HepG2 (cell line): Measurements from ENCODE around the gene CCDC142. TPM values are rescaled to one million over a fixed set of nuclear protein-coding genes. Genes with fewer than 3 reads are reported as not detected.

Experiments
- ATAC-seq: fragments of 200-7000 bp; cut with Tn5 transposase; 3 replicates; pipeline ENCODE4 v1.9.1; 2020; ENCODE audit warnings: mild to moderate bottlenecking, moderate library complexity
- BruUV-seq: library from RNA; stranded (reverse); fragments of 400-500 nt; replicated peaks from 2 replicates; lab custom pipeline; 2021; lab: Mats Ljungman, UMichigan
- CTCF ChIA-PET: fragments of 300-600 bp; formaldehyde crosslinking; extraction: SDS; loops from one replicate; lab custom pipeline; 2021; ENCODE audit warnings: low total read pairs, inconsistent platforms, low intra/inter-chr PET ratio; lab: Yijun Ruan, JAX
- POLR2A ChIA-PET: fragments of 350-600 bp; sonication (Branson Sonifier 250); formaldehyde crosslinking; loops from one replicate; lab custom pipeline; 2020; ENCODE audit warnings: antibody characterized with exemption, inconsistent platforms; lab: Yijun Ruan, JAX
- DNase-seq: peaks from one replicate; pipeline ENCODE4 v3.0.0-alpha.2; 2015; ENCODE audit warnings: low spot score
- FAIRE-seq: peaks from 3 replicates; lab custom pipeline; 2011; peaks lifted over from hg19 to GRCh38; lab: Jason Lieb, UNC
- H2AFZ ChIP-seq: one replicate; pipeline ENCODE4 v1.6.1; 2011; ENCODE audit warnings: low read length, inconsistent platforms
- H3K27ac ChIP-seq: fragments of 300-600 bp; 3 replicates; pipeline ENCODE4 v1.8.0; 2011; ENCODE audit warnings: mixed run types, mild to moderate bottlenecking, mixed read lengths, low read length, inconsistent platforms; ENCODE audit not compliant: insufficient read depth; ENCODE audit errors: extremely low read length
- H3K27me3 ChIP-seq, 2 experiments: fragments of 200-600 bp in 1 of 2; 2 replicates in 1 of 2; 3 replicates in 1 of 2; pipeline versions ENCODE4 v1.6.0 to v1.8.0; 2011; ENCODE audit warnings: low read length in 2 of 2, mild to moderate bottlenecking in 2 of 2, moderate library complexity in 2 of 2, inconsistent platforms in 1 of 2; ENCODE audit not compliant: insufficient read depth in 2 of 2, control insufficient read depth in 1 of 2
- H3K36me3 ChIP-seq, 2 experiments: fragments of 200-600 bp in 1 of 2; replicated peaks in 1 of 2; 2 replicates in 1 of 2; 3 replicates in 1 of 2; pipeline versions ENCODE4 v1.5.1 to v1.8.0; 2011; ENCODE audit warnings: low read length in 2 of 2, inconsistent platforms in 1 of 2; ENCODE audit not compliant: insufficient read depth in 2 of 2, control insufficient read depth in 1 of 2
- H3K4me1 ChIP-seq: 2 replicates; pipeline ENCODE4 v1.5.1; 2012; ENCODE audit warnings: low read length, inconsistent platforms; ENCODE audit not compliant: insufficient read depth
- H3K4me2 ChIP-seq: 2 replicates; pipeline ENCODE4 v1.6.0; 2011; ENCODE audit warnings: low read depth, low read length, inconsistent platforms
- H3K4me3 ChIP-seq, 3 experiments: fragments of 200-600 bp in 1 of 3; sonication (generic), shearing (Covaris generic) in 1 of 3; replicated peaks in 1 of 3; 2 replicates each; pipeline ENCODE4 v1.5.1; 2011 to 2016; ENCODE audit warnings: low read length in 3 of 3, inconsistent platforms in 2 of 3, low read depth in 2 of 3, mild to moderate bottlenecking in 2 of 3, control low read depth in 1 of 3, mixed read lengths in 1 of 3; ENCODE audit not compliant: insufficient read depth in 1 of 3
- H3K79me2 ChIP-seq: one replicate; pipeline ENCODE4 v1.6.1; 2011; ENCODE audit warnings: low read length, inconsistent platforms; ENCODE audit not compliant: insufficient read depth
- H3K9ac ChIP-seq: 2 replicates; pipeline ENCODE4 v1.6.0; 2011; ENCODE audit warnings: mild to moderate bottlenecking, low read depth, low read length, inconsistent platforms; ENCODE audit not compliant: insufficient read depth
- H3K9me3 ChIP-seq: 2 replicates; pipeline ENCODE4 v1.5.1; 2012; ENCODE audit warnings: mild to moderate bottlenecking, low read length
- H4K20me1 ChIP-seq: 2 replicates; pipeline ENCODE4 v1.6.0; 2011; ENCODE audit warnings: inconsistent platforms, mild to moderate bottlenecking, low read length, moderate library complexity; ENCODE audit not compliant: insufficient read depth
- ARHGAP35 ChIP-seq: sonication (generic); formaldehyde crosslinking; IDR thresholded peaks from 2 replicates; pipeline ENCODE4 v1.9.0; 2022; ENCODE audit warnings: mild to moderate bottlenecking, inconsistent platforms, moderate library complexity, missing genetic modification reagents, borderline replicate concordance
- ATF1 ChIP-seq: IDR thresholded peaks from 2 replicates; pipeline ENCODE4 v1.6.1; 2016; ENCODE audit warnings: mild to moderate bottlenecking, control low read depth
- EHMT2 ChIP-seq: fragments of 200-600 bp; sonication (generic); IDR thresholded peaks from 2 replicates; pipeline ENCODE4 v1.7.0; 2017; ENCODE audit warnings: antibody characterized with exemption, low read depth, low read length, borderline replicate concordance
- HMG20B ChIP-seq: conservative IDR thresholded peaks from 2 replicates; pipeline ENCODE4 v1.6.1; 2016; ENCODE audit warnings: missing genetic modification reagents, missing compliant biosample characterization
- HNRNPLL ChIP-seq: fragments of 200-400 bp; formaldehyde crosslinking; IDR thresholded peaks from 2 replicates; pipeline ENCODE4 v1.6.1; 2017; ENCODE audit warnings: mild to moderate bottlenecking, low read depth, low read length; ENCODE audit not compliant: poor library complexity, severe bottlenecking
- ISL2 ChIP-seq: sonication (generic); formaldehyde crosslinking; IDR thresholded peaks from 2 replicates; pipeline ENCODE4 v1.5.0; 2020; ENCODE audit warnings: missing genetic modification reagents
- MTF1 ChIP-seq: sonication (generic); formaldehyde crosslinking; IDR thresholded peaks from 2 replicates; pipeline ENCODE4 v1.5.0; 2020; ENCODE audit warnings: missing genetic modification reagents
- MTF2 ChIP-seq: sonication (generic); formaldehyde crosslinking; IDR thresholded peaks from 2 replicates; pipeline ENCODE4 v1.5.0; 2020; ENCODE audit warnings: missing genetic modification reagents, borderline replicate concordance
- PRMT3 ChIP-seq: sonication (generic); formaldehyde crosslinking; IDR thresholded peaks from 2 replicates; pipeline ENCODE4 v1.8.1; 2022; ENCODE audit warnings: low read depth, mild to moderate bottlenecking, moderate library complexity, missing genetic modification reagents, borderline replicate concordance
- RBM39 ChIP-seq: fragments of 200-400 bp; formaldehyde crosslinking; IDR thresholded peaks from one replicate; pipeline ENCODE4 v1.6.1; 2018; ENCODE audit warnings: antibody characterized with exemption, mild to moderate bottlenecking, low read depth, low read length; ENCODE audit not compliant: poor library complexity, severe bottlenecking
- RCOR2 ChIP-seq: IDR thresholded peaks from 2 replicates; pipeline ENCODE4 v1.6.1; 2016; ENCODE audit warnings: missing biosample characterization, missing genetic modification reagents
- RFX3 ChIP-seq: IDR thresholded peaks from 2 replicates; pipeline ENCODE4 v1.6.1; 2016; ENCODE audit warnings: missing biosample characterization, missing genetic modification reagents
- ZMYM2 ChIP-seq: sonication (generic); formaldehyde crosslinking; IDR thresholded peaks from 2 replicates; pipeline ENCODE4 v1.8.0; 2022; ENCODE audit warnings: mild to moderate bottlenecking, missing genetic modification reagents
- ZNF136 ChIP-seq: sonication (generic); formaldehyde crosslinking; IDR thresholded peaks from 2 replicates; pipeline ENCODE4 v1.8.1; 2022; ENCODE audit warnings: low read depth, mild to moderate bottlenecking, moderate library complexity, missing genetic modification reagents
- ZNF230 ChIP-seq: sonication (generic); formaldehyde crosslinking; IDR thresholded peaks from 2 replicates; pipeline ENCODE4 v1.4.0; 2020; ENCODE audit warnings: mild to moderate bottlenecking, missing genetic modification reagents
- ZNF335 ChIP-seq: sonication (generic); formaldehyde crosslinking; IDR thresholded peaks from 2 replicates; pipeline ENCODE4 v1.4.0; 2020; ENCODE audit warnings: missing genetic modification reagents
- ZSCAN30 ChIP-seq: sonication (generic); formaldehyde crosslinking; IDR thresholded peaks from 2 replicates; pipeline ENCODE4 v1.5.0; 2020; ENCODE audit warnings: mild to moderate bottlenecking, missing genetic modification reagents
- WGBS: methylation state at CpG from one replicate; pipeline ENCODE4 v1.1.6; 2017; ENCODE audit warnings: low lambda C conversion rate; 5-methylcytosine and 5-hydroxymethylcytosine counted together
- in situ Hi-C: cut with HindIII; loops from 2 replicates; pipeline ENCODE4 v1.10.0; 2017; ENCODE audit warnings: low pct_unique_long_range_greater_than_20kb; ENCODE audit not compliant: extremely low pct_ligation_motif_present
- intact Hi-C: fragments of 100-400 bp; cut with micrococcal nuclease; formaldehyde crosslinking; loops from one replicate; pipeline ENCODE4 v1.10.0; 2022; ENCODE audit not compliant: unreplicated experiment
- polyA plus RNA-seq, 8 experiments: library from polyadenylated mRNA; depleted of rRNA in 3 of 8; stranded (reverse) in 7 of 8; unstranded in 1 of 8; fragments of >200 nt; fragmentation: Illumina TruSeq in 4 of 8; extraction: Trizol in 4 of 8; gene quantifications; 2 replicates each; pipeline versions ENCODE4 v1.2.1 to v1.2.3, GENCODE V29; 2011 to 2016; ENCODE audit warnings: low read depth in 4 of 8, missing spikeins in 1 of 8, mixed read lengths in 1 of 8; ENCODE audit not compliant: insufficient read depth in 1 of 8
- total RNA-seq, 5 experiments: library from RNA; depleted of rRNA; stranded (reverse); fragments of >200 nt; fragmentation: Illumina TruSeq; extraction: Trizol; gene quantifications; 2 replicates each; pipeline ENCODE4 v1.2.3, GENCODE V29; 2016; ENCODE audit warnings: low read depth in 1 of 5
- TF ChIP-seq, protein P1 (sequence below): sonication (generic); formaldehyde crosslinking; IDR thresholded peaks from 2 replicates; pipeline ENCODE4 v1.9.0; 2022; ENCODE audit warnings: missing genetic modification reagents, mild to moderate bottlenecking, borderline replicate concordance
- TF ChIP-seq, protein P2 (sequence below): sonication (generic); formaldehyde crosslinking; IDR thresholded peaks from 2 replicates; pipeline ENCODE4 v1.5.0; 2020; ENCODE audit warnings: mild to moderate bottlenecking, low read depth, missing genetic modification reagents, borderline replicate concordance
- TF ChIP-seq, protein P3 (sequence below): IDR thresholded peaks from 2 replicates; pipeline ENCODE4 v1.6.1; 2016; ENCODE audit warnings: control low read depth
- TF ChIP-seq, protein P4 (sequence below): sonication (generic); formaldehyde crosslinking; IDR thresholded peaks from 2 replicates; pipeline ENCODE4 v1.4.0; 2020; ENCODE audit warnings: mild to moderate bottlenecking, missing genetic modification reagents

Gene CCDC142
- total and polyA plus RNA-seq, 2 of the 13 experiments (the other 11 are each of a cell fraction or from before 2014, with no cell fraction given) = 14.7 to 30.4 TPM

DNA sequence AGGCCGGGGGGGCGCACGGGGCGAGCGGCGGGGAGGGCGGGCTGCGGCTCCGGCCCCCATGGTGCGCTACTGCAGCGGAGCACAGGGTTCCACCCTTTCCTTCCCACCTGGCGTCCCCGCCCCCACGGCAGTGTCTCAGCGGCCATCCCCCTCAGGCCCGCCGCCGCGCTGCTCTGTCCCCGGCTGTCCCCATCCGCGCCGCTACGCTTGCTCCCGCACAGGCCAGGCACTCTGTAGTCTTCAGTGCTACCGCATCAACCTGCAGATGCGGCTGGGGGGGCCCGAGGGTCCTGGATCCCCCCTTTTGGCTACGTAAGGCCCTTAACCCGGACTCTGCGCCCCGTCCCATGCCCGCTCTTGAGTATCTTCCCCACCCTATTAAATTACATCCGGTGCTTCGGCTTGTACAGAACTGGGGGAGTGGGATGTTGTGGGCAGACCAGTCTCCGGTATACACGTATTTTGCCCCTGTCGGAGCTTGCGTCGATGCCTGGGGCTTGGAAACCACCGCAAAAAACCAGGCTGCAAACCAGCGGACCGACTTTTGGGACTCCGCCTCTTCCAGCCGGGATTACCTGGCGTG, 25.2 kb downstream of the CCDC142 start:
- ChIA-PET CTCF (no interaction called here), POLR2A (interaction anchor here (0.6 to 12.4 kb wide), 22 partner anchors 10 to 1244 kb away, joined by 3 to 342 read pairs (median 10); partner anchors contain the start of genes AUP1, C2orf81, CCDC142 and DQX1)
- in situ Hi-C loops = no loop called here
- Histone ChIP-seq H3K27ac (peak overlapping the region; percentile 89), H2AFZ (no peak overlapping the region), H3K79me2 (peaks cover 22% of the 10 kb centered on the region), H3K4me2 (peak overlapping the region; percentile 95), H3K9me3 (no peaks in the 10 kb centered on the region), H3K4me1 (peaks cover 44% of the 10 kb centered on the region), H3K27me3 (no peaks in the 10 kb centered on the region; a peak in 1 of 5 replicates), H4K20me1 (peaks cover 4% of the 10 kb centered on the region; the same call in 1 of the 2 replicates), H3K4me3 (peak overlapping the region; percentile 75 to 92 (median 76)), H3K9ac (peak overlapping the region; percentile 85), H3K36me3 (peaks cover 1 to 17% of the 10 kb centered on the region in 2 experiments)
- intact Hi-C loops = loop anchor here (1.0 to 2.0 kb wide), 3 partner anchors 15 to 71 kb away; partner anchors contain the start of genes AUP1, HTRA2 and MRPL53
- BruUV-seq = no TSS peak
- WGBS = 1% methylated on average over 14 of the region's 46 CpGs
- peak; percentile 68 for DNase-seq
- FAIRE-seq = no peak
- ATAC-seq = peak; percentile 65
- TF ChIP-seq PRMT3 (no peak; the same call in 1 of the 2 replicates), RFX3 (no peak), ZNF230 (CRISPR knock-in tag) (peak; percentile 92), ZNF136 (CRISPR knock-in tag) (peak; percentile 47; the same call in 1 of the 2 replicates), ARHGAP35 (CRISPR knock-in tag) (peak; percentile 4; the same call in 1 of the 2 replicates), ZNF335 (0 out of 2 replicates have a peak, but pooled peaks have one; percentile 50), ISL2 (peak; percentile 54), HNRNPLL (peak; percentile 89), HMG20B (CRISPR knock-in tag) (no peak; the same call in 1 of the 2 replicates), MTF1 (CRISPR knock-in tag) (no peak), EHMT2 (no peak), ZSCAN30 (CRISPR knock-in tag) (0 out of 2 replicates have a peak, but pooled peaks have one; percentile 36), RCOR2 (CRISPR knock-in tag) (no peak), RBM39 (peak; percentile 73), MTF2 (CRISPR knock-in tag) (no peak), ATF1 (CRISPR knock-in tag) (no peak), ZMYM2 (CRISPR knock-in tag) (peak; percentile 62; the same call in 1 of the 2 replicates)
- TF ChIP-seq, protein P1, sequence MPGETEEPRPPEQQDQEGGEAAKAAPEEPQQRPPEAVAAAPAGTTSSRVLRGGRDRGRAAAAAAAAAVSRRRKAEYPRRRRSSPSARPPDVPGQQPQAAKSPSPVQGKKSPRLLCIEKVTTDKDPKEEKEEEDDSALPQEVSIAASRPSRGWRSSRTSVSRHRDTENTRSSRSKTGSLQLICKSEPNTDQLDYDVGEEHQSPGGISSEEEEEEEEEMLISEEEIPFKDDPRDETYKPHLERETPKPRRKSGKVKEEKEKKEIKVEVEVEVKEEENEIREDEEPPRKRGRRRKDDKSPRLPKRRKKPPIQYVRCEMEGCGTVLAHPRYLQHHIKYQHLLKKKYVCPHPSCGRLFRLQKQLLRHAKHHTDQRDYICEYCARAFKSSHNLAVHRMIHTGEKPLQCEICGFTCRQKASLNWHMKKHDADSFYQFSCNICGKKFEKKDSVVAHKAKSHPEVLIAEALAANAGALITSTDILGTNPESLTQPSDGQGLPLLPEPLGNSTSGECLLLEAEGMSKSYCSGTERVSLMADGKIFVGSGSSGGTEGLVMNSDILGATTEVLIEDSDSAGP (CRISPR knock-in tag) = peak; percentile 82; the same call in 1 of the 2 replicates
- TF ChIP-seq, protein P2, sequence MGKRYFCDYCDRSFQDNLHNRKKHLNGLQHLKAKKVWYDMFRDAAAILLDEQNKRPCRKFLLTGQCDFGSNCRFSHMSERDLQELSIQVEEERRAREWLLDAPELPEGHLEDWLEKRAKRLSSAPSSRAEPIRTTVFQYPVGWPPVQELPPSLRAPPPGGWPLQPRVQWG (CRISPR knock-in tag) = no peak
- TF ChIP-seq, protein P3, sequence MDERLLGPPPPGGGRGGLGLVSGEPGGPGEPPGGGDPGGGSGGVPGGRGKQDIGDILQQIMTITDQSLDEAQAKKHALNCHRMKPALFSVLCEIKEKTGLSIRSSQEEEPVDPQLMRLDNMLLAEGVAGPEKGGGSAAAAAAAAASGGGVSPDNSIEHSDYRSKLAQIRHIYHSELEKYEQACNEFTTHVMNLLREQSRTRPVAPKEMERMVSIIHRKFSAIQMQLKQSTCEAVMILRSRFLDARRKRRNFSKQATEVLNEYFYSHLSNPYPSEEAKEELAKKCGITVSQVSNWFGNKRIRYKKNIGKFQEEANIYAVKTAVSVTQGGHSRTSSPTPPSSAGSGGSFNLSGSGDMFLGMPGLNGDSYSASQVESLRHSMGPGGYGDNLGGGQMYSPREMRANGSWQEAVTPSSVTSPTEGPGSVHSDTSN (CRISPR knock-in tag) = no peak
- TF ChIP-seq, protein P4, sequence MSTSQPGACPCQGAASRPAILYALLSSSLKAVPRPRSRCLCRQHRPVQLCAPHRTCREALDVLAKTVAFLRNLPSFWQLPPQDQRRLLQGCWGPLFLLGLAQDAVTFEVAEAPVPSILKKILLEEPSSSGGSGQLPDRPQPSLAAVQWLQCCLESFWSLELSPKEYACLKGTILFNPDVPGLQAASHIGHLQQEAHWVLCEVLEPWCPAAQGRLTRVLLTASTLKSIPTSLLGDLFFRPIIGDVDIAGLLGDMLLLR = peak; percentile 60
